Measurements from ENCODE around the gene PRSS27.
"Not testable (repeated sequence)": the region's sequence is repeated elsewhere in the genome, so short reads cannot be mapped to it uniquely, and the experiment has no call there.

The PRSS27 gene

GRCh38 chr16:2687531-2688308 is 32.3 kb downstream of the PRSS27 start:
- H3K4me3 ChIP-seq (ENCODE audit: low read depth, low read length): no peak overlapping the region
- no peak for DNase-seq (ENCODE audit: low read depth)
- TF ChIP-seq MAX (IDR thresholded peaks at IDR 0.05; ENCODE audit: low read depth, low read length) (no peak), POLR2A (IDR thresholded peaks at IDR 0.05; ENCODE audit: extremely low read depth, insufficient read length) (no peak), MYC (IDR thresholded peaks at IDR 0.05; ENCODE audit: low read depth, low read length) (no peak), CTCF (IDR thresholded peaks at IDR 0.05; ENCODE audit: low read depth, low read length) (no peak)

- DNase-seq (ENCODE audit: low read depth): peak; percentile 88
Measured at GRCh38 chr16:2686912-2687507, 33.0 kb downstream of the PRSS27 start.

GRCh38 chr16:2686075-2686474 is 33.9 kb downstream of the PRSS27 start:
- H3K4me3 ChIP-seq (ENCODE audit: low read depth, low read length); DNase-seq (ENCODE audit: low read depth): not testable (repeated sequence)

More at GRCh38 chr16:2686912-2687507, 33.0 kb downstream of the PRSS27 start:
- H3K4me3 ChIP-seq (ENCODE audit: low read depth, low read length): no peak overlapping the region
- no peak for TF ChIP-seq POLR2A (IDR thresholded peaks at IDR 0.05; ENCODE audit: extremely low read depth, insufficient read length)
- peak; percentile 25; the same call in 1 of the 2 replicates for TF ChIP-seq MAX (IDR thresholded peaks at IDR 0.05; ENCODE audit: low read depth, low read length)

GRCh38 chr16:2683041-2683440 is 37.0 kb downstream of the PRSS27 start:
- DNase-seq (ENCODE audit: low read depth): not testable (repeated sequence)
- H3K4me3 ChIP-seq (ENCODE audit: low read depth, low read length): peak overlapping the region; percentile 99

- peak; percentile 96 for DNase-seq (ENCODE audit: low read depth)
- peak within 1 kb of the TSS; percentile 99 for H3K4me3 ChIP-seq (ENCODE audit: low read depth, low read length)
- peak; percentile 96 for TF ChIP-seq POLR2A (IDR thresholded peaks at IDR 0.05; ENCODE audit: extremely low read depth, insufficient read length)
- peak; percentile 87 for TF ChIP-seq MAX (IDR thresholded peaks at IDR 0.05; ENCODE audit: low read depth, low read length)
- peak; percentile 76 for TF ChIP-seq MYC (IDR thresholded peaks at IDR 0.05; ENCODE audit: low read depth, low read length)
- no peak for TF ChIP-seq CTCF (IDR thresholded peaks at IDR 0.05; ENCODE audit: low read depth, low read length)
Measured at GRCh38 chr16:2682209-2683021, 37.6 kb downstream of the PRSS27 start, which contains the start of gene KCTD5. TSS of gene KCTD5 (plus strand) at chr16:2682523. CDS start at chr16:2682549, 26 bp downstream.

GRCh38 chr16:2680360-2680759 is 39.7 kb downstream of the PRSS27 start:
- H3K4me3 ChIP-seq (ENCODE audit: low read depth, low read length); DNase-seq (ENCODE audit: low read depth): not testable (repeated sequence)

- H3K4me3 ChIP-seq (ENCODE audit: low read depth, low read length); DNase-seq (ENCODE audit: low read depth): not testable (repeated sequence)
Measured at GRCh38 chr16:2679902-2680301, 40.1 kb downstream of the PRSS27 start.

GRCh38 chr16:2678206-2678965 is 41.6 kb downstream of the PRSS27 start:
- not testable (repeated sequence) for DNase-seq (ENCODE audit: low read depth); H3K4me3 ChIP-seq (ENCODE audit: low read depth, low read length)

GRCh38 chr16:2676937-2677336 is 43.1 kb downstream of the PRSS27 start:
- not testable (repeated sequence) for H3K4me3 ChIP-seq (ENCODE audit: low read depth, low read length); DNase-seq (ENCODE audit: low read depth)

Data from NB4 (cell line).